ENCODE measurements around the gene TMEM187. TPM values are rescaled to one million over a fixed set of nuclear protein-coding genes. Genes with fewer than 3 reads are reported as not detected.

The TMEM187 gene
- total and polyA plus RNA-seq, 10 of the 15 experiments (the other 5 are each of a cell fraction or from before 2014, with no cell fraction given): 0.45 to 8.5 (median 4.1) TPM

- TF ChIP-seq MLLT1 (IDR thresholded peaks at IDR 0.05) (no peak), NR2F1 (conservative IDR thresholded peaks at IDR 0.05) (0 out of 2 replicates have a peak, but pooled peaks have one; percentile 41), PAX5 (IDR thresholded peaks at IDR 0.05; ENCODE audit: borderline replicate concordance, low read depth, low read length) (no peak), NR2C2 (IDR thresholded peaks at IDR 0.05; ENCODE audit: borderline replicate concordance, control insufficient read depth, insufficient read length, low read depth) (no peak), JUND (IDR thresholded peaks at IDR 0.05; ENCODE audit: low read depth, low read length) (no peak), PML (IDR thresholded peaks at IDR 0.05; ENCODE audit: low read length) (no peak), KDM1A (IDR thresholded peaks at IDR 0.05; ENCODE audit: borderline replicate concordance) (no peak), SPI1 (IDR thresholded peaks at IDR 0.05; ENCODE audit: borderline replicate concordance, insufficient read depth, low read depth, low read length) (peak; percentile 58; the same call in 1 of the 2 replicates), CBFB (IDR thresholded peaks at IDR 0.05; ENCODE audit: low read depth) (no peak), SRF (IDR thresholded peaks at IDR 0.05; ENCODE audit: low read depth in 2 of 2, low read length in 2 of 2) (no peak), TCF7 (IDR thresholded peaks at IDR 0.05; ENCODE audit: borderline replicate concordance) (no peak), RAD51 (IDR thresholded peaks at IDR 0.05) (no peak), NFXL1 (IDR thresholded peaks at IDR 0.05; ENCODE audit: borderline replicate concordance) (no peak), POLR2AphosphoS5 (IDR thresholded peaks at IDR 0.05; ENCODE audit: low read length) (peak; percentile 33; the same call in 1 of the 2 replicates), ZNF207 (IDR thresholded peaks at IDR 0.05; ENCODE audit: borderline replicate concordance) (no peak), YY1 (IDR thresholded peaks at IDR 0.05; ENCODE audit: low read depth, low read length) (peak; percentile 95), NRF1 (conservative IDR thresholded peaks at IDR 0.05; ENCODE audit: low read depth, low read length) (no peak), NBN (IDR thresholded peaks at IDR 0.05) (no peak), DPF2 (IDR thresholded peaks at IDR 0.05) (no peak), ESRRA (IDR thresholded peaks at IDR 0.05; ENCODE audit: low read length) (no peak), POLR2A (IDR thresholded peaks at IDR 0.05; ENCODE audit: low read depth, low read length) (peak; percentile 64), HCFC1 (IDR thresholded peaks at IDR 0.05; ENCODE audit: low read length) (no peak)
Measured at GRCh38 chrX:154019633-154020528, 47.3 kb downstream of the TMEM187 start, which contains the start of gene IRAK1 (continued).

Data from GM12878 (cell line).